Effector memory CD4-positive, alpha-beta T cell (primary cell): Measurements from ENCODE around the gene DDX6.
A peak's percentile ranks its signal among the peaks of the same experiment; 100 is the strongest.

ENCODE experiments used
- DNase-seq, 3 donors: peaks; one replicate each; pipeline ENCODE4 v3.0.0-alpha.2; 2020
- H3K27ac ChIP-seq: 2 replicates; pipeline ENCODE4 v1.7.0; 2013; ENCODE audit warnings: mild to moderate bottlenecking, low read length, moderate library complexity; ENCODE audit not compliant: insufficient read depth, poor library complexity, severe bottlenecking
- H3K27me3 ChIP-seq: replicated peaks from 2 replicates; pipeline ENCODE4 v1.7.0; 2013; ENCODE audit warnings: mild to moderate bottlenecking, low read length; ENCODE audit not compliant: insufficient read depth, control insufficient read depth, poor library complexity, severe bottlenecking
- H3K36me3 ChIP-seq: 2 replicates; pipeline ENCODE4 v1.7.0; 2013; ENCODE audit warnings: mild to moderate bottlenecking, low read length, moderate library complexity; ENCODE audit not compliant: control insufficient read depth, insufficient read depth
- H3K4me1 ChIP-seq: 2 replicates; pipeline ENCODE4 v1.7.0; 2013; ENCODE audit warnings: low read length, mild to moderate bottlenecking; ENCODE audit not compliant: control insufficient read depth, insufficient read depth, poor library complexity, severe bottlenecking
- H3K4me3 ChIP-seq: 2 replicates; pipeline ENCODE4 v1.7.0; 2013; ENCODE audit warnings: low read length, low read depth, mild to moderate bottlenecking; ENCODE audit not compliant: insufficient read depth, poor library complexity, severe bottlenecking
- H3K9me3 ChIP-seq: 2 replicates; pipeline ENCODE4 v1.7.0; 2013; ENCODE audit warnings: mild to moderate bottlenecking, low read length, moderate library complexity; ENCODE audit not compliant: control insufficient read depth

The DDX6 gene

DNA sequence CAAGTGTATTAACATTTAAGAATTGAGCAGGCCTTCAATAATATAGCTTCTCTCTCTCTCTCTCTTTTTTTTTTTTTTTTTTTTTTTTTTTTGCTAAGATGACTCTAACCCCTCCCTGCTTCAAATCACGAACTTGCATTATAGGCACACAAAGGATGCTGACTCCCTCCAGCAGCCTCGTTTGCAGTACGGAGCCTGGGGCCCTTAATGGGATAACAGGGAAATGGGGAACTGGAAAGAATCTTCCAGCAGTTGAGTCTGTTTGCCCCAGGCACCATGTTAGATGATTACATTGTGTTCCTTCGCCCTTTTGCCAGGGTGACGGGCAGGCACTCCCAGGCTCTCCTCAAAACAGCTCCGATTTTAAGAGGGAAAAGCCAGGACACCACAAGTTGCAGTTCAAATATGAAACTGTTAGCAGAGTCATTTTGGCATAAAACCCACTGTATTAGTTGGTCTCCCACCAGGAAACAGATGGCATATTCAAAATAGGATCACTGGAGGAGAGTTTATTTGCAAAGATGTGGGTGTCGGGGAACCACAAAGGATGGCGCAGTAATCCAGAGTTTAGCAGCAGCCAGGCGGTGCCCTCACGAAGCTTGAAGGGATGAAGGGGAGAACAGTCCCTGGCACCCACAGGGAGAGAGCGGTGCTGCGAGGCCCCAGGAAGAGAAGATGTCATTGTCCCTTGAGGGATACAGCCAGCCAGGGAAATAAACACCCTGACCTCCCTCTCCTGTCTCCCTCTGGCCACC, 85.0 kb downstream of the DDX6 start:
- H3K27ac ChIP-seq, result no peak overlapping the region
- no peak overlapping the region for H3K4me3 ChIP-seq

GRCh38 chr11:118705111-118705741, 85.7 kb downstream of the DDX6 start:
- H3K27me3 ChIP-seq, result no peaks in the 10 kb centered on the region
- no peak overlapping the region for H3K27ac ChIP-seq
- DNase-seq, result peak; percentile 23 to 50 (median 31)
- no peak overlapping the region for H3K4me3 ChIP-seq
- no peaks in the 10 kb centered on the region for H3K9me3 ChIP-seq
- H3K36me3 ChIP-seq, result no peaks in the 10 kb centered on the region
- H3K4me1 ChIP-seq, result peaks cover 29% of the 10 kb centered on the region

More for the DNA sequence above, 85.0 kb downstream of the DDX6 start:
- H3K36me3 ChIP-seq, result no peaks in the 10 kb centered on the region
- DNase-seq, result no peak
- H3K4me1 ChIP-seq, result peaks cover 27% of the 10 kb centered on the region
- H3K9me3 ChIP-seq, result no peaks in the 10 kb centered on the region
- H3K27me3 ChIP-seq, result no peaks in the 10 kb centered on the region

DNA sequence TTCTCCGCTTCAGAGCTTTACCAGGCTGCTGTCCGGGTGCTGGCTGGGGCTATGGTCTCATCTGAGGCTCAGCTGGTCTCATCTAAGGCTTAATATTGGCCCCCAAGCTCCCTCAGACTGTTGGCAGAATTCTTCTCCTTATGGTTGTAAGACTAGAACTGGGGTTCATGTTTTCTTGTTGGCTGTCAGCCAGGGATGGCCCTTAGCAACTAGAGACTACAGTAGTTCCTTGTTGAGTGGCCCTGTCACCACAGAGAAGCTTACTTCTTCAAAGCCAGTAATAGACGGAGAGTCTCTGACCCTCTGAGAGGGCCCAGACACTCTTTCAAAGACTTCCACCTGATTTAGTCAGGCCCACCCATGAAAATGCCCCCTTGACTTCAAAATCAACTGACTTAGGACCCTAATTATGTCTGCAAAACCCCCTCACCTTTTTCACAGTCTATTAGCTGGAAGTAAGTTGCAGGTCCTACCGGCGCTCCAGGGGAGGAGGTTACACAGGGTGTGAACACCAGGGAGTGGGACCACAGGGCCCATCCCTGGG, 87.3 kb downstream of the DDX6 start:
- H3K4me3 ChIP-seq, result no peak overlapping the region
- H3K9me3 ChIP-seq, result no peaks in the 10 kb centered on the region
- H3K4me1 ChIP-seq, result peaks cover 35% of the 10 kb centered on the region
- no peaks in the 10 kb centered on the region for H3K36me3 ChIP-seq
- no peak for DNase-seq
- no peak overlapping the region for H3K27ac ChIP-seq
- H3K27me3 ChIP-seq, result no peaks in the 10 kb centered on the region

DNA sequence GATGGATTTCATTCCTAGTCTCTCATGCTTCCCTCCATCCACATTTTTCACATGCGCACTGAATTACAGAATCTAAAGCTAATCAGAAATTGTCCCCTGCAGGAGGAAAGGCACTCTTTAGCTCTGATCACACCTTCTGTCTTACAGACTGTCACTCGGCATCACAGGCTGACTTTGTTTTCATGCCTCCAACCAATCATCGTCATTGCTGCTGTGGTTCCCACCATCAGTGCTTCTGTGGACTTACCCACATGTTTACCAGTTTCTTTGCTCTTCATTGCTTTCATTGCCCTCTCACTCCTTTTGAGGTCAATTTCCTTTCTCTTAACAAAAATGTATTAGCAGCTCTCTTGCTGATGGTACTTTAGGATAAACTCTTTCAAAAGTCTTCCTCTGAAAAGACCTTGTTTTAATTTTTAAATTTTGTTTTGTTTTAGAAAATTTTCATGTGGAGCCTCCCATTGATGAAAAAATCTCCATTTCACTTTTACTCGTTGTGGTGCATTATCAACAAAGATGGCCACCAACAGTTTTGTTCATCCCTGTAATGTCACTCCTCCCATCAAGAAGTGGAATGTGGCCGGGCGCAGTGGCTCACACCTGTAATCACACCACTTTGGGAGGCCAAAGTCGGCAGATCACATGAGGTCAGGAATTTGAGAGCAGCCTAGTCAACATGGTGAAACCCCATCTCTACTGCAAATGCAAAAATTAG, 91.3 kb downstream of the DDX6 start:
- Histone ChIP-seq H3K36me3 (no peaks in the 10 kb centered on the region), H3K9me3 (no peaks in the 10 kb centered on the region), H3K4me1 (peaks cover 36% of the 10 kb centered on the region), H3K27ac (peak overlapping the region; percentile 11), H3K4me3 (no peak overlapping the region), H3K27me3 (no peaks in the 10 kb centered on the region)
- DNase-seq, result peak; percentile 57 to 65 (median 60)
